ENCODE measurements around the gene PGP. TPM values are rescaled to one million over a fixed set of nuclear protein-coding genes. Genes with fewer than 3 reads are reported as not detected.

Gene PGP
- total RNA-seq, 1 donor from 2014 or later, result 15.0 TPM

DNA sequence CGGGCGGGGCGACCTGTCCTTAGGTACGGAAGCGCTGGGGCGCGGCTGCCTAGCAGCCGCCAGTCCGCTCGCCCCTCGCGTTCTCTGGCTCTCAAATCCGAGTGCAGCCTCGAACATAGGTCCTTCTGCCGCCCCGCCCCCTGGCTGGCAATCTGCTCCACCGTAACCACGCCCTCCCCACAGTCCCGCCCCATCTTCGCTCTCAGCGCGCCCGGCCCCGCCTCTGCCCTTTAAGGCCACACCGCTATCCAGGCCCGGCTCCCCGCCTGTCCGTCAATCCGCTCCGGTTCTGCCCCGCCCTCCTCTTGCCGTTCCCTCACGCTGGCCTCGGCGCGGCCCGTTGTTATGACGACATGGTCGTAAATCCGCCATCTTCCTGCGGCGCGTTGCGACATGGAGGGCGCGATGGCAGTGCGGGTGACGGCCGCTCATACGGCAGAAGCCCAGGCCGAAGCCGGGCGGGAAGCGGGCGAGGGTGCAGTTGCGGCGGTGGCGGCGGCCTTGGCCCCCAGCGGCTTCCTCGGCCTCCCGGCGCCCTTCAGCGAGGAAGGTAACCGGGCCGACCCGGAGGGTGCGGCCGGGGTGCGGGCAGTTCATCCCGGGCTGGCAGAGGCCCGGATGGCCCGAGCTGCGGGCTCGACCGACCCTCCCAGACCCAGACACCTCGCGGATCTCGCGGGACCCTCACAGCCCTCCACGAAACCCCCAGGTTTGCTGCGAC, 8.7 kb upstream of the PGP start, which contains the start of gene E4F1:
TSS of gene E4F1 (plus strand) at position 371 of the 721 bp plus-strand sequence. CDS start at position 394, 23 bp downstream.
- Histone ChIP-seq H3K9me3 (no peaks in the 10 kb centered on the region), H3K27ac (peak within 1 kb of the TSS; percentile 84), H3K4me1 (peaks cover 19% of the 10 kb centered on the region), H3K27me3 (no peaks in the 10 kb centered on the region), H3K36me3 (peaks cover 4% of the 10 kb centered on the region), H3K4me3 (peak within 1 kb of the TSS; percentile 76)
- TF ChIP-seq, protein P1, sequence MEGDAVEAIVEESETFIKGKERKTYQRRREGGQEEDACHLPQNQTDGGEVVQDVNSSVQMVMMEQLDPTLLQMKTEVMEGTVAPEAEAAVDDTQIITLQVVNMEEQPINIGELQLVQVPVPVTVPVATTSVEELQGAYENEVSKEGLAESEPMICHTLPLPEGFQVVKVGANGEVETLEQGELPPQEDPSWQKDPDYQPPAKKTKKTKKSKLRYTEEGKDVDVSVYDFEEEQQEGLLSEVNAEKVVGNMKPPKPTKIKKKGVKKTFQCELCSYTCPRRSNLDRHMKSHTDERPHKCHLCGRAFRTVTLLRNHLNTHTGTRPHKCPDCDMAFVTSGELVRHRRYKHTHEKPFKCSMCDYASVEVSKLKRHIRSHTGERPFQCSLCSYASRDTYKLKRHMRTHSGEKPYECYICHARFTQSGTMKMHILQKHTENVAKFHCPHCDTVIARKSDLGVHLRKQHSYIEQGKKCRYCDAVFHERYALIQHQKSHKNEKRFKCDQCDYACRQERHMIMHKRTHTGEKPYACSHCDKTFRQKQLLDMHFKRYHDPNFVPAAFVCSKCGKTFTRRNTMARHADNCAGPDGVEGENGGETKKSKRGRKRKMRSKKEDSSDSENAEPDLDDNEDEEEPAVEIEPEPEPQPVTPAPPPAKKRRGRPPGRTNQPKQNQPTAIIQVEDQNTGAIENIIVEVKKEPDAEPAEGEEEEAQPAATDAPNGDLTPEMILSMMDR (IDR thresholded peaks at IDR 0.05), result no peak
- intact Hi-C loops (cut with DNase I), result no loop called here
- ATAC-seq (peak; percentile 99), DNase-seq (peak; percentile 100)

DNA sequence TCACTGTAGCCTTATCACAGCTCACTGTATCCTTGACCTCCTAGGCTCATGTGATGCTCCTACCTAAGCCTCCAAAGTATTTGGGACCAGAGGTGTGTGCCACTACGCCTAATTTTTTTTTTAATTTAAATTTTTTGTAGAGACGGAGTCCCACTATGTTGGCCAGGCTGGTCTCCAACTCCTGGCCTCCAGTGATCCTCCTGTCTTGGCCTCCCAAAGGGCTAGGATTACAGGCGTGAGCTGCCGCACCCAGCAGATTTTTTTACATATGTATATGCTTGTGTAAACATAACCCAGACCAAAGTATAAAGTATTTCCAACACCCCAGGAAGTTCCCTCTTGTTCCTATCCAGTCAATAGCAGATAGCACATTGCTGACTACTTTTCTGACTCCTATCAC, 1.7 kb upstream of the PGP start:
- no peak overlapping the region for H3K27ac ChIP-seq
- intact Hi-C loops (cut with DNase I), result no loop called here
- DNase-seq, result no peak

DNA sequence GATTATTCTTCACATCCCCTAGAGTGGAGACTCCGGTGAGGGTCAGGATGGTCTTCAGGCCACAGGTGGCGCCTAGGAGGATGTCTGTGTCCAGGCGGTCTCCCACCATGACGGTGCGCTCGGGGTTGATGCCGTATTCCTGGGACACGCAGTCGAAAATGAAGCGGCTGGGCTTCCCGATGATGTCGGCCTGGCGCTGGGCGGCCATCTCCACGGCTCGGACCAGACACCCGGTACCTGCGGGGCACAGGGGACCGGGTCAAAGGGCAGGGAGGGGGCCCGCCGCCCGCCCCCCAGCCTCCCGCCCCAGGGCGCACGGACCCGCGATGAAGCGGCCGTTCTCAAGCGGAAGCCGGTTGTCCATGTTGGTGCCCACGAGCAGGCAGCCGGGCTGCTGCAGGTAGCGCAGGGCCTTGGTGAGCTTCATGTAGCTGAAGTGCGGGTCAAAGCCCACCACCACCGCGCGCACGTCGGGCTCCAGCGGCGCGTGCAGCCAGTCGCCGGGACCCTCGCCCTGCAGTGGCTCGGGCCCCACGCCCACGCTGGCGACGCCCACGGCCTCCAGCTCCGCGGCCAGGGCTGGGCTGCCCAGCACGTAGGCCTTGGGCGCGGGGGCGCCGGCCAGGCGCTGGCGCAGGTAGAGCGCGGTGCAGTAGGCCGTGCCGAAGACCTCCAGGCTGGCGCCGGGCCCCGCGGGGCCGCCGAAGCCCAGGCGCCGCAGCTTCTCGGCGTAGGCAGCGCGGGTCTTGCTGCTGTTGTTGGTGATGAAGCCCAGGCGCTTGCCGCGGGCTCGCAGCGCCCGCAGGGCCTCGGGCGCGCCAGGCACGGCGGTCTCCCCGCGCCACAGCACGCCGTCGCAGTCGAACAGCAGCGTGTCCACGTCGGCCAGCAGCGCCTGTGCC, 572 bp downstream of the PGP start:
- H3K36me3 ChIP-seq, result peaks cover 10% of the 10 kb centered on the region
- peaks cover 23% of the 10 kb centered on the region for H3K4me1 ChIP-seq
- H3K27ac ChIP-seq, result peak overlapping the region; percentile 82
- no peak for ATAC-seq
- H3K4me3 ChIP-seq, result peak overlapping the region; percentile 78
- TF ChIP-seq, protein P1 (IDR thresholded peaks at IDR 0.05), result no peak
- H3K27me3 ChIP-seq, result no peaks in the 10 kb centered on the region
- intact Hi-C loops (cut with DNase I), result no loop called here
- DNase-seq, result no peak
- no peaks in the 10 kb centered on the region for H3K9me3 ChIP-seq

More for the DNA sequence above, 1.7 kb upstream of the PGP start:
- H3K36me3 ChIP-seq, result no peaks in the 10 kb centered on the region
- TF ChIP-seq, protein P1 (IDR thresholded peaks at IDR 0.05), result no peak
- no peaks in the 10 kb centered on the region for H3K9me3 ChIP-seq
- H3K4me3 ChIP-seq, result no peak overlapping the region
- ATAC-seq, result no peak
- H3K4me1 ChIP-seq, result peaks cover 23% of the 10 kb centered on the region
- no peaks in the 10 kb centered on the region for H3K27me3 ChIP-seq

DNA sequence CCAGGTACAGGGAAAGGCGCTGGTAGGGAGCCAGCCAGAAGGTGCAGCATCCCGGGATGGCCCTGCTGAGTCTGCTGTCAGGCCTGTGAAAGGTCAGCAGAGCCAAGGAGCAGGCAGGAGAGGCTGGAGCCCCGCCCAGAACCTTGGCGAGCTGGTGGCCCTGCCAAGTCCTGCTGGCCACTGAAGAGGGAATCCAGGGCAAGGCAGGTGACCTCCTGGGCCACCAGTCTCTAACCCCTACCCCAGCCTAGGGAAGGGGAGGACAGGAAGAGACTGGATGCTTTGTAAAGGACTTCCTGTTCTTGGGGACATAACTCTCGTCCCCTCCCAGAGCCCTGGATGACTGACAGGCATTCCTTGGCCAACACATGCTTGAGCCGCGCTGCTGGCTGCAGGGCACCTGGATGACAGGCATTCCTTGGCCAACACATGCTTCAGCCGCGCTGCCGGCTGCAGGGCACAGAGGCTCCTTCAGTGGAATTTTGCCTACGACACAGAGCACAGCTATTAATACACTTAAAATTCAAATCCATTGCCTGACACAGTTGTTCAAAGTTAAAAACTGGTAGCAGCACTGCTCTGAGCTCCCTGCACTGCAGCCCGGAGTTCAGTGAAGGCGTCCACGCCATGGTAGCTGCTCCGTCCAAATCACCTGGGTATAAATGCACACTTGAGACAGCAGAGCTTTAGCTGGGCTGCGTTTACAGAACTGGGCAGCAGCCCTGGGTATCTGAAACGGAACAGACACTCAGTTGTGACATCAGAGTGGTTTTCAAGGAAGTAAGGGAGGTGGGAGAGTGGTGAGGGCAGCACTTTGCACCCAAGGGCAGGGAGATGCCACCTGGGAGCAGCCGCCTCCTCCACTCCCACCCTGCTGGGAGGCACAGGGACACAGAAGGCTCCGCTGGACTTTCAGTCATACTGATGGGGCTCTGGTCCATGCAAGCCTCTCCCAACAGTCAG, 2.0 kb downstream of the PGP start:
- Histone ChIP-seq H3K27ac (peak overlapping the region; percentile 82), H3K36me3 (peaks cover 24% of the 10 kb centered on the region), H3K4me1 (peaks cover 23% of the 10 kb centered on the region), H3K4me3 (peak overlapping the region; percentile 78), H3K9me3 (no peaks in the 10 kb centered on the region), H3K27me3 (no peaks in the 10 kb centered on the region)
- DNase-seq, result peak; percentile 83
- TF ChIP-seq, protein P1 (IDR thresholded peaks at IDR 0.05), result no peak
- peak; percentile 32 for ATAC-seq
- intact Hi-C loops (cut with DNase I), result no loop called here

DNA sequence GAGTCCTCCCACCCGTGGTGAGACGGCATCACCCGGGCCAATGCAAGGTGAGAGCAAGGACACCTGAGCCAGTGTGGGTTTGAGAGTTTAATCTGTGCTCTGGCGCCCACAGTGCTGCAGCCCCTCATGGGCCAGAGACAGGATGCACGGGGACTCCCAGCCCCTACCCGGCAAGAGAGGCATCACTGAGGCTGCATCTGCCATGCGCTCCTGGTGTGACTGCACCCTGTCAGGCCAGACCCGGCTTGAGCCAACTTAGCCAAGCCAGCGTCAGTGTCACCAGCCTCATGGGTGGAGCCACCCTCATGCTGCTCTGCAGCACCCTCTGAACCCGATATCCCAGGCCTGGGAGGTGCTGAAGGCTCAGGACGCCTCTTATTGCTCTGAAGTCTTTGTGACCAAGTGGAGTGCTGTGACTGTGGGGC, 2.7 kb downstream of the PGP start:
- Histone ChIP-seq H3K4me1 (peaks cover 24% of the 10 kb centered on the region), H3K27ac (peak overlapping the region; percentile 82), H3K9me3 (no peaks in the 10 kb centered on the region), H3K4me3 (no peak overlapping the region), H3K36me3 (peaks cover 30% of the 10 kb centered on the region), H3K27me3 (no peaks in the 10 kb centered on the region)
- intact Hi-C loops (cut with DNase I), result no loop called here
- no peak for ATAC-seq
- DNase-seq, result no peak
- TF ChIP-seq, protein P1 (IDR thresholded peaks at IDR 0.05), result no peak

Data from upper lobe of right lung (tissue), 1 donor.